Sigmoid colon (tissue), 3 donors: Measurements from ENCODE around the gene MLKL.
"Not testable (repeated sequence)": the region's sequence is repeated elsewhere in the genome, so short reads cannot be mapped to it uniquely, and the experiment has no call there.

ENCODE experiments used
- POLR2A ChIP-seq, 2 donors: fragments of 450-650 bp; IDR thresholded peaks; one replicate each; pipeline ENCODE4 v1.6.1; 2016; ENCODE audit warnings: antibody characterized with exemption in 2 of 2, mild to moderate bottlenecking in 2 of 2, moderate library complexity in 2 of 2
- TF ChIP-seq, protein P1 (sequence below), 4 experiments: fragments of 450-650 bp in 3 of 4; fragments of 200-600 bp in 1 of 4; IDR thresholded peaks; one replicate each; pipeline ENCODE4 v1.5.1; 2016 to 2019; ENCODE audit warnings: antibody characterized with exemption in 4 of 4, mild to moderate bottlenecking in 3 of 4, moderate library complexity in 2 of 4

DNA sequence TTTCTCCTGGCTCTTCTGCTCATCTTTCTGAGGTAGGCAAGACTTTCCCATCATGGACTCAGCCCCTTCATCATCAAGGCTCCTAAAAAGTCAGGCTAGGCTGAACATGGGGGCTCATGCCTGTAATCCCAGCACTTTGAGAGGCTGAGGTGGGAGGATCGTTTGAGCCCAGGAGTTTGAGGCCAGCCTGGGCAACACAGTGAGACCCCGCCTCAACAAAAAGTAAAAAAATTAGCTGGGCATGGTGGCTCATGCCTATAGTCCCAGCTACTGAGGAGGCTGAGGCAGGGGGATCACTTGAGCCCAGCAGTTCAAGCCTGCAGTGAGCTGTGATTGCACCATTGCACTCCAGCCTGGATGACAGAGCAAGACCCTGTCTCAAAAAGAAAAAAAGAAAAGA is 21.5 kb upstream of the MLKL start:
- not testable (repeated sequence) for TF ChIP-seq POLR2A (IDR thresholded peaks at IDR 0.05)
- TF ChIP-seq, protein P1, sequence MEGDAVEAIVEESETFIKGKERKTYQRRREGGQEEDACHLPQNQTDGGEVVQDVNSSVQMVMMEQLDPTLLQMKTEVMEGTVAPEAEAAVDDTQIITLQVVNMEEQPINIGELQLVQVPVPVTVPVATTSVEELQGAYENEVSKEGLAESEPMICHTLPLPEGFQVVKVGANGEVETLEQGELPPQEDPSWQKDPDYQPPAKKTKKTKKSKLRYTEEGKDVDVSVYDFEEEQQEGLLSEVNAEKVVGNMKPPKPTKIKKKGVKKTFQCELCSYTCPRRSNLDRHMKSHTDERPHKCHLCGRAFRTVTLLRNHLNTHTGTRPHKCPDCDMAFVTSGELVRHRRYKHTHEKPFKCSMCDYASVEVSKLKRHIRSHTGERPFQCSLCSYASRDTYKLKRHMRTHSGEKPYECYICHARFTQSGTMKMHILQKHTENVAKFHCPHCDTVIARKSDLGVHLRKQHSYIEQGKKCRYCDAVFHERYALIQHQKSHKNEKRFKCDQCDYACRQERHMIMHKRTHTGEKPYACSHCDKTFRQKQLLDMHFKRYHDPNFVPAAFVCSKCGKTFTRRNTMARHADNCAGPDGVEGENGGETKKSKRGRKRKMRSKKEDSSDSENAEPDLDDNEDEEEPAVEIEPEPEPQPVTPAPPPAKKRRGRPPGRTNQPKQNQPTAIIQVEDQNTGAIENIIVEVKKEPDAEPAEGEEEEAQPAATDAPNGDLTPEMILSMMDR (IDR thresholded peaks at IDR 0.05), result not testable (repeated sequence)
